HG02870 (cell line): ENCODE results near the gene ARHGAP32.

ENCODE experiments used
- ATAC-seq: cut with Tn5 transposase; IDR thresholded peaks from one replicate; pipeline ENCODE4 v1.9.1; 2021; ENCODE audit warnings: mild to moderate bottlenecking, moderate library complexity; ENCODE audit not compliant: unreplicated experiment

ARHGAP32 gene

GRCh38 chr11:128917144-128917724 lies 274.9 kb downstream of the ARHGAP32 start:
- peak; percentile 46 for ATAC-seq

- no peak for ATAC-seq
Observed at GRCh38 chr11:128916681-128917080, 275.4 kb downstream of the ARHGAP32 start.

GRCh38 chr11:128916037-128916572 lies 276.0 kb downstream of the ARHGAP32 start:
- no peak for ATAC-seq

DNA sequence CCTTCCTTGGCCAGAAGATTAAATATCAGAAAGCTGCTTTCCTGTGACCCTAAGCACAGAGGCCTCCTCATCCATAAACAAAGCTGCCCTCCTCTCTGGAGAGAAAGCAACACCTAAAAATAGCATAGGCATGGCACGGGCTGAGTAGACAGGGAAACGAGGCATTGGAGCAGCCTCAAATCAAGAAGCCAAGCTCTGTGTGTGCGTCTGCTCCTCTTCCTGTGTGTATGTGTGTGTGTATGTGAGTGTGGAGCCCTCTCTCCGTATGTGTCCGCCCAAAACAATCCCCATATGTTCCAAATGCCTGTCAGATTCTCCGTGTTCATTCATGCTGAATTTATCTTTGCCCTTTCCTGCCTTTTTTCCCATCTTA lies 277.0 kb downstream of the ARHGAP32 start:
- no peak for ATAC-seq
